Measurements from ENCODE around the gene PQBP1. TPM values are rescaled to one million over a fixed set of nuclear protein-coding genes. Genes with fewer than 3 reads are reported as not detected.

The PQBP1 gene
- total and polyA plus RNA-seq, 2 donors (not counting 1 experiment from before 2014, with no cell fraction given) = 89.9 to 128 TPM

DNA sequence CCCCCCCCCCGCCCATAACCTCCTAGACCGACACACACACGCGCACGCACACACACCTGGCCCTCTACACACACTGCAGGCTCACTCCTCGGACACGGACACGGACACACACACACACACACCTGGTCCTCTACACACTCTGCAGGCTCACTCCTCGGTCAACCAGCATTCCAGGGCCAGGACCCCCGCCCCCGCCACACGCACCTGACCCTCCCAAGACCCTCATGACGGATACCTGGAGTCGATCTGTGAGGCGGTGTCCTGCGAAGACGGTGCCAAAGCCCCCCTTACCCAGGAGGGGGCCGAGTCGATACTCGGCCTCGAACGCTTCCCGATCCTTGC lies 20.5 kb downstream of the PQBP1 start:
- Histone ChIP-seq H4K20me1 (ENCODE audit: control insufficient read depth, insufficient read depth, low read length, poor library complexity, severe bottlenecking) (peaks cover 51% of the 10 kb centered on the region), H2AFZ (ENCODE audit: insufficient read depth, low read depth, low read length, poor library complexity, severe bottlenecking) (no peak overlapping the region), H3K4me3 (ENCODE audit: control extremely low read depth in 1 of 5, extremely low read depth in 1 of 5, insufficient read depth in 1 of 5, low read depth in 2 of 5, low read length in 4 of 5) (peak overlapping the region in 4 of 5 experiments; percentile 67 to 94 (median 90)), H3K9me3 (ENCODE audit: control extremely low read depth in 1 of 3, control insufficient read depth in 2 of 3, insufficient read depth in 1 of 3, low read length in 2 of 3) (no peaks in the 10 kb centered on the region), H3K4me1 (ENCODE audit: control insufficient read depth in 2 of 2, insufficient read depth in 2 of 2, low read length in 2 of 2) (peaks cover 34 to 53% of the 10 kb centered on the region in 2 donors), H3K4me2 (replicated peaks; ENCODE audit: low read depth, low read length, poor library complexity, severe bottlenecking) (peak overlapping the region; percentile 76), H3K27me3 (replicated peaks in 1 of 4; ENCODE audit: control extremely low read depth in 1 of 4, control insufficient read depth in 3 of 4, insufficient read depth in 4 of 4, low read length in 3 of 4) (no peaks in the 10 kb centered on the region), H3K36me3 (replicated peaks in 1 of 2; ENCODE audit: control extremely low read depth in 1 of 2, control insufficient read depth in 1 of 2, extremely low read depth in 1 of 2, insufficient read depth in 2 of 2, low read length in 1 of 2) (peaks cover 0 to 46% of the 10 kb centered on the region in 2 experiments), H3K79me2 (ENCODE audit: control insufficient read depth, insufficient read depth, low read length) (peaks cover 61% of the 10 kb centered on the region), H3K27ac (ENCODE audit: low read length in 2 of 2) (peak overlapping the region; percentile 84), H3K9ac (ENCODE audit: low read length) (peak overlapping the region; percentile 90)
- Mint-ChIP-seq H3K4me3 (peak overlapping the region; percentile 98), H3K27me3 (no peaks in the 10 kb centered on the region), H3K4me1 (peaks cover 45% of the 10 kb centered on the region), H3K9me3 (ENCODE audit: insufficient read depth) (no peaks in the 10 kb centered on the region), H3K27ac (peak overlapping the region; percentile 97)
- POLR2A ChIA-PET = interaction anchor here (0.8 to 5.9 kb wide), 2 partner anchors 20 to 40 kb away, joined by 5 to 101 read pairs; no protein-coding TSS in a partner anchor
- TF ChIP-seq, protein P1, sequence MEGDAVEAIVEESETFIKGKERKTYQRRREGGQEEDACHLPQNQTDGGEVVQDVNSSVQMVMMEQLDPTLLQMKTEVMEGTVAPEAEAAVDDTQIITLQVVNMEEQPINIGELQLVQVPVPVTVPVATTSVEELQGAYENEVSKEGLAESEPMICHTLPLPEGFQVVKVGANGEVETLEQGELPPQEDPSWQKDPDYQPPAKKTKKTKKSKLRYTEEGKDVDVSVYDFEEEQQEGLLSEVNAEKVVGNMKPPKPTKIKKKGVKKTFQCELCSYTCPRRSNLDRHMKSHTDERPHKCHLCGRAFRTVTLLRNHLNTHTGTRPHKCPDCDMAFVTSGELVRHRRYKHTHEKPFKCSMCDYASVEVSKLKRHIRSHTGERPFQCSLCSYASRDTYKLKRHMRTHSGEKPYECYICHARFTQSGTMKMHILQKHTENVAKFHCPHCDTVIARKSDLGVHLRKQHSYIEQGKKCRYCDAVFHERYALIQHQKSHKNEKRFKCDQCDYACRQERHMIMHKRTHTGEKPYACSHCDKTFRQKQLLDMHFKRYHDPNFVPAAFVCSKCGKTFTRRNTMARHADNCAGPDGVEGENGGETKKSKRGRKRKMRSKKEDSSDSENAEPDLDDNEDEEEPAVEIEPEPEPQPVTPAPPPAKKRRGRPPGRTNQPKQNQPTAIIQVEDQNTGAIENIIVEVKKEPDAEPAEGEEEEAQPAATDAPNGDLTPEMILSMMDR (IDR thresholded peaks at IDR 0.05) = no peak
- no peak for TF ChIP-seq EZH2 (IDR thresholded peaks at IDR 0.05; ENCODE audit: borderline replicate concordance, insufficient read depth, low read depth, low read length, poor library complexity, severe bottlenecking)
- CTCF ChIA-PET = interaction anchor here (1.0 kb wide), 1 partner anchor 19 kb away, joined by 3 read pairs; no protein-coding TSS in a partner anchor
- DNase-seq = no peak
- no peak for ATAC-seq (ENCODE audit: low read depth)
- WGBS (ENCODE audit: insufficient coverage) = 1% methylated on average over 13 of the region's 23 CpGs
- intact Hi-C loops (cut with micrococcal nuclease) = loop anchor here (5.0 to 10.0 kb wide), 3 partner anchors 254 to 1703 kb away; partner anchors contain the start of genes CDK16, ELK1, PLP2 and UXT

DNA sequence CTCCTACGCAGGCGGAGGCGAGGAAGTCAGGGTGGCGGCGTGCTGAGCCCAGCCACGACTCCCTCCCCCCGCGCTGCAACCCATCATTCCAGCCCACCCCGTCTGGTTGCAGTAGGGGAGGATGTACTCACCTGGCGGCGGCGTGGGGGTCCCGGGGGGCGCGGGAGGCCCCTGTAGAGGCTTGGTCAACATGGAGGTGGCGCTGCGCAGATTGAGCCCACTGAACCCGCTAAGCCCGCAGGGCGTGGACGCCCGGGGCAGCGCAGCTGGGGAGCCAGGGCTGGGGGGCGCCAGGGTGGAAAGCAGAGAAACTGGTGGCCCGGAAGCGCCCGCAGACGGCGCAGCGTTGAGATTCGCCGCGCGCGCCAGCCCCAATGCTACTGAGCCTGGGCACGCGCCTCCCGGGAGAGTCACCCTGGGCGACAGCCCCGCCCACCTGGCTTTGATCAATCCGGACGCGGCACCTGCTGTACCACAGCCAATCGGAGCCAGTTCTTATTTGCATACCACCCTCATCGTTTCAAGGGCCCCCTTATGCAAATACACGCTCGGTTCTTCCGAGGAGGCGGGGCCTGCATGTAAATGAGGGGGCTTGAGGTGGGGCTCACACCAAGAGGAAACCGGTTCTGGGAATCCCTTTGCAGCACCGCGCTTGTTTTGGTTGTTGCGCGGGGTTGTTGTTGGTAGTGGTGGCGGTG lies 21.1 kb downstream of the PQBP1 start, which contains the start of gene PIM2:
Gene PIM2, minus strand, starts transcription at position 382 of the 698 bp plus-strand sequence. Its CDS starts 190 bp downstream, at position 192.
- Histone ChIP-seq H3K27me3 (replicated peaks in 1 of 4; ENCODE audit: control extremely low read depth in 1 of 4, control insufficient read depth in 3 of 4, insufficient read depth in 4 of 4, low read length in 3 of 4) (no peaks in the 10 kb centered on the region), H3K9ac (ENCODE audit: low read length) (peak within 1 kb of the TSS; percentile 90), H2AFZ (ENCODE audit: insufficient read depth, low read depth, low read length, poor library complexity, severe bottlenecking) (peak within 1 kb of the TSS; percentile 45), H3K4me2 (replicated peaks; ENCODE audit: low read depth, low read length, poor library complexity, severe bottlenecking) (peak within 1 kb of the TSS; percentile 77), H3K27ac (ENCODE audit: low read length in 2 of 2) (peak within 1 kb of the TSS; percentile 84 to 92), H3K4me1 (ENCODE audit: control insufficient read depth in 2 of 2, insufficient read depth in 2 of 2, low read length in 2 of 2) (peaks cover 34 to 53% of the 10 kb centered on the region in 2 donors), H3K36me3 (replicated peaks in 1 of 2; ENCODE audit: control extremely low read depth in 1 of 2, control insufficient read depth in 1 of 2, extremely low read depth in 1 of 2, insufficient read depth in 2 of 2, low read length in 1 of 2) (peaks cover 0 to 46% of the 10 kb centered on the region in 2 experiments), H3K79me2 (ENCODE audit: control insufficient read depth, insufficient read depth, low read length) (peaks cover 66% of the 10 kb centered on the region), H4K20me1 (ENCODE audit: control insufficient read depth, insufficient read depth, low read length, poor library complexity, severe bottlenecking) (peaks cover 46% of the 10 kb centered on the region), H3K9me3 (ENCODE audit: control extremely low read depth in 1 of 3, control insufficient read depth in 2 of 3, insufficient read depth in 1 of 3, low read length in 2 of 3) (no peaks in the 10 kb centered on the region), H3K4me3 (ENCODE audit: control extremely low read depth in 1 of 5, extremely low read depth in 1 of 5, insufficient read depth in 1 of 5, low read depth in 2 of 5, low read length in 4 of 5) (peak within 1 kb of the TSS; percentile 67 to 94 (median 86))
- 0% methylated on average over 33 of the region's 55 CpGs for WGBS (ENCODE audit: insufficient coverage)
- H3K27me3 Mint-ChIP-seq = no peaks in the 10 kb centered on the region
- intact Hi-C loops (cut with micrococcal nuclease) = loop anchor here (1.0 to 10.0 kb wide), 8 partner anchors 10 to 1704 kb away; partner anchors contain the start of genes CDK16, ELK1, PLP2 and TFE3
- H3K4me1 Mint-ChIP-seq = peaks cover 42% of the 10 kb centered on the region
- peak; percentile 94 for DNase-seq
- TF ChIP-seq EZH2 (IDR thresholded peaks at IDR 0.05; ENCODE audit: borderline replicate concordance, insufficient read depth, low read depth, low read length, poor library complexity, severe bottlenecking) = no peak
- TF ChIP-seq, protein P1 (IDR thresholded peaks at IDR 0.05) = no peak
- ChIA-PET CTCF (interaction anchor here (0.7 to 4.0 kb wide), 4 partner anchors 19 to 270 kb away, joined by 3 to 28 read pairs (median 4); no protein-coding TSS in a partner anchor), POLR2A (interaction anchor here (1.0 to 5.9 kb wide), 3 partner anchors 19 to 22 kb away, joined by 7 to 101 read pairs (median 18); partner anchors contain the start of genes PQBP1 and TIMM17B)
- H3K27ac Mint-ChIP-seq = peak within 1 kb of the TSS; percentile 97
- peak; percentile 80 for ATAC-seq (ENCODE audit: low read depth)
- H3K4me3 Mint-ChIP-seq = peak within 1 kb of the TSS; percentile 98
- H3K9me3 Mint-ChIP-seq (ENCODE audit: insufficient read depth) = no peaks in the 10 kb centered on the region
